NCI-H1417 treated with DMSO at 0.1 percent for 48 hours (cell line): ENCODE data around the gene CHD2.

Source experiments
- DNase-seq: peaks from one replicate; lab custom pipeline; 2025; lab: John Stamatoyannopoulos, UW

Gene CHD2

GRCh38 chr15:92885224-92886041 lies 14.7 kb upstream of the CHD2 start:
- no peak for DNase-seq

GRCh38 chr15:92886042-92886537 lies 14.0 kb upstream of the CHD2 start:
- DNase-seq, result no peak

GRCh38 chr15:92886815-92887214 lies 13.3 kb upstream of the CHD2 start:
- no peak for DNase-seq

GRCh38 chr15:92887869-92888268 lies 12.3 kb upstream of the CHD2 start:
- no peak for DNase-seq

GRCh38 chr15:92889390-92890107 lies 10.6 kb upstream of the CHD2 start:
- no peak for DNase-seq

- DNase-seq, result no peak
These were observed 8.5 kb upstream of the CHD2 start for GRCh38 chr15:92891533-92892200.

- DNase-seq, result no peak
These were observed 7.9 kb upstream of the CHD2 start for GRCh38 chr15:92892201-92892555.

GRCh38 chr15:92893200-92893599 lies 6.9 kb upstream of the CHD2 start:
- DNase-seq, result no peak

- no peak for DNase-seq
These were observed 3.6 kb upstream of the CHD2 start for GRCh38 chr15:92896561-92896960.

- DNase-seq, result no peak
These were observed 2.5 kb upstream of the CHD2 start for GRCh38 chr15:92897620-92898019.

- DNase-seq, result no peak
These were observed 1.0 kb upstream of the CHD2 start for GRCh38 chr15:92898988-92899582.

GRCh38 chr15:92899601-92899947 lies 550 bp upstream of the CHD2 start:
- DNase-seq, result no peak

GRCh38 chr15:92900731-92901071 lies 577 bp downstream of the CHD2 start:
- DNase-seq, result no peak

GRCh38 chr15:92901072-92901761 lies 1.1 kb downstream of the CHD2 start:
- no peak for DNase-seq

- no peak for DNase-seq
These were observed 1.9 kb downstream of the CHD2 start for GRCh38 chr15:92901995-92902394.

- DNase-seq, result no peak
These were observed 2.8 kb downstream of the CHD2 start for GRCh38 chr15:92902737-92903593.

- DNase-seq, result no peak
These were observed 3.5 kb downstream of the CHD2 start for GRCh38 chr15:92903631-92903965.

GRCh38 chr15:92903966-92904721 lies 4.0 kb downstream of the CHD2 start:
- DNase-seq, result peak; percentile 98

GRCh38 chr15:92904722-92905571 lies 4.8 kb downstream of the CHD2 start:
- no peak for DNase-seq

- DNase-seq, result no peak
These were observed 5.9 kb downstream of the CHD2 start for GRCh38 chr15:92906020-92906419.
